Testis (tissue), 3 donors: ENCODE measurements around the gene NCAM1. TPM values are rescaled to one million over a fixed set of nuclear protein-coding genes. Genes with fewer than 3 reads are reported as not detected.

ENCODE experiments used
- DNase-seq: peaks from one replicate; pipeline ENCODE4 v3.0.0-alpha.2; 2019
- H3K27ac ChIP-seq, 2 donors: fragments of 200-600 bp; sonication (generic); one replicate each; pipeline ENCODE4 v1.5.1; 2019
- H3K27me3 ChIP-seq: fragments of 200-600 bp; sonication (generic); one replicate; pipeline ENCODE4 v1.5.1; 2019
- H3K36me3 ChIP-seq: fragments of 200-600 bp; sonication (generic); one replicate; pipeline ENCODE4 v1.5.1; 2017; ENCODE audit warnings: low read depth; ENCODE audit errors: missing control alignments
- H3K4me1 ChIP-seq: fragments of 200-600 bp; sonication (generic); one replicate; pipeline ENCODE4 v1.5.1; 2019
- H3K4me3 ChIP-seq, 2 donors: fragments of 200-600 bp; sonication (generic); one replicate each; pipeline ENCODE4 v1.5.1; 2017 to 2019
- H3K9me3 ChIP-seq: fragments of 200-600 bp; sonication (generic); one replicate; pipeline ENCODE4 v1.5.1; 2017
- POLR2A ChIP-seq: fragments of 450-650 bp; IDR thresholded peaks from one replicate; pipeline ENCODE4 v1.6.1; 2017; ENCODE audit warnings: antibody characterized with exemption, mild to moderate bottlenecking, moderate library complexity
- WGBS, 2 donors: methylation state at CpG; one replicate each; pipeline ENCODE4 v1.1.5; 2018; 5-methylcytosine and 5-hydroxymethylcytosine counted together
- intact Hi-C: fragments of 100-400 bp; cut with DNase I; formaldehyde crosslinking; loops from one replicate; pipeline ENCODE4 v1.15.1; 2023; ENCODE audit warnings: low total_unique reads
- polyA plus RNA-seq: library from polyadenylated mRNA; stranded (reverse); fragments of 350-450 nt; fragmentation: Illumina TruSeq; extraction: RNeasy Lipid Tissue Mini Kit (QIAGEN cat#74804); gene quantifications from one replicate; pipeline ENCODE4 v1.2.3, GENCODE V29; 2014; ENCODE audit warnings: low read depth, low replicate concordance; ENCODE audit not compliant: insufficient read depth
- total RNA-seq, 2 donors: library from RNA; depleted of rRNA; stranded (reverse); fragments of >200 nt; gene quantifications; one replicate each; pipeline ENCODE4 v1.2.3, GENCODE V29; 2016
- TF ChIP-seq, protein P1 (sequence below), 3 experiments: fragments of 450-650 bp in 2 of 3; fragments of 200-600 bp in 1 of 3; sonication (generic) in 1 of 3; IDR thresholded peaks; one replicate each; pipeline ENCODE4 v1.5.1; 2016 to 2019; ENCODE audit warnings: antibody characterized with exemption in 3 of 3, mild to moderate bottlenecking in 2 of 3, moderate library complexity in 1 of 3

Gene NCAM1
- total and polyA plus RNA-seq, 3 donors from 2014 or later = 12.3 to 33.3 (median 13.8) TPM

GRCh38 chr11:113315811-113316210, 354.6 kb downstream of the NCAM1 start:
- DNase-seq = no peak
- no peaks in the 10 kb centered on the region for H3K9me3 ChIP-seq
- no peaks in the 10 kb centered on the region for H3K36me3 ChIP-seq
- no peak overlapping the region for H3K4me3 ChIP-seq
- H3K4me1 ChIP-seq = peaks cover 9% of the 10 kb centered on the region
- intact Hi-C loops = no loop called here
- no peaks in the 10 kb centered on the region for H3K27me3 ChIP-seq
- TF ChIP-seq, protein P1, sequence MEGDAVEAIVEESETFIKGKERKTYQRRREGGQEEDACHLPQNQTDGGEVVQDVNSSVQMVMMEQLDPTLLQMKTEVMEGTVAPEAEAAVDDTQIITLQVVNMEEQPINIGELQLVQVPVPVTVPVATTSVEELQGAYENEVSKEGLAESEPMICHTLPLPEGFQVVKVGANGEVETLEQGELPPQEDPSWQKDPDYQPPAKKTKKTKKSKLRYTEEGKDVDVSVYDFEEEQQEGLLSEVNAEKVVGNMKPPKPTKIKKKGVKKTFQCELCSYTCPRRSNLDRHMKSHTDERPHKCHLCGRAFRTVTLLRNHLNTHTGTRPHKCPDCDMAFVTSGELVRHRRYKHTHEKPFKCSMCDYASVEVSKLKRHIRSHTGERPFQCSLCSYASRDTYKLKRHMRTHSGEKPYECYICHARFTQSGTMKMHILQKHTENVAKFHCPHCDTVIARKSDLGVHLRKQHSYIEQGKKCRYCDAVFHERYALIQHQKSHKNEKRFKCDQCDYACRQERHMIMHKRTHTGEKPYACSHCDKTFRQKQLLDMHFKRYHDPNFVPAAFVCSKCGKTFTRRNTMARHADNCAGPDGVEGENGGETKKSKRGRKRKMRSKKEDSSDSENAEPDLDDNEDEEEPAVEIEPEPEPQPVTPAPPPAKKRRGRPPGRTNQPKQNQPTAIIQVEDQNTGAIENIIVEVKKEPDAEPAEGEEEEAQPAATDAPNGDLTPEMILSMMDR (IDR thresholded peaks at IDR 0.05) = no peak
- no peak for TF ChIP-seq POLR2A
- WGBS, 2 donors = 27 to 28% methylated on average over 6 of the region's 6 CpGs
- H3K27ac ChIP-seq = peak overlapping the region in 1 of 2 donors; percentile 82

DNA sequence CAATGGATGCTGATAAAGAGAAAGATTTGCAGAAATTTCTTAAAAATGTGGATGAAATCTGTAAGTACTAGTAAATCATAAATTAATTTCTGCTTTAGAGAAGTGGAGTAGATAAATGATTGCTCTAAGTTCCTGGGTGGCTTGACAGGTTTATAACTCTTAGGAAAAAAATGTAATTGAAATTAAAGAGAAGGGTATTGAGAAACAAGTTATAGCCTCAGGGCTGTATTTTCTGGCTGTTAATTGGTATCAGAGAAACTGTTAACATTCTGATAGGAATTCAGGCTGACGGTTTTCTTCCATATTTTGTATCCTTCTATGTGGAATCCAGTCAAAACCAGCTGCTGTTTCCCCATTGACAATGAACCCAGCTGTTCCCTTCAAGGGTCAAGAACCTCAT, 355.0 kb downstream of the NCAM1 start:
- Histone ChIP-seq H3K9me3 (no peaks in the 10 kb centered on the region), H3K27ac (no peak overlapping the region)

DNA sequence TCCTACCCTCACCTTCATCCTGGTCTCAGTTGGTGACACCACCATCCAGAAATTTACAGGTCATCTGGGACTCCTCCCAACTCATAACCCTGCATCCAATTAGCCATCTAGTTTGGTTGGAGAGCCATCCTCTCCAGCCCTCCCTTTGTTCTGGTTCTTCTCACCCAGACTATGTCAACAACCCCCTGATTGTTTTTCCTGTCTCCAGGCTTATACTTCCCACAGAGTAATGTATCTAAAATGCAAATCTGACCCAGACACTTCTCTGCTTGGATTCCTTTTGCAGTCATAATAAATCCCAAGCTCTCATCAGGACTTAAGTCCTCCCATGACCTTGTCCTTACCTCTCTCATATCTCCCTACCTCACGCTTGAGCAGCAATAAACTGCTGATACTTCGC, 356.1 kb downstream of the NCAM1 start:
- Histone ChIP-seq H3K4me3 (no peak overlapping the region), H3K36me3 (no peaks in the 10 kb centered on the region), H3K4me1 (peaks cover 9% of the 10 kb centered on the region), H3K27me3 (no peaks in the 10 kb centered on the region), H3K27ac (no peak overlapping the region), H3K9me3 (no peaks in the 10 kb centered on the region)
- intact Hi-C loops = no loop called here
- WGBS, 2 donors = 89 to 92% methylated on average over 2 of the region's 2 CpGs
- no peak for TF ChIP-seq POLR2A
- TF ChIP-seq, protein P1 (IDR thresholded peaks at IDR 0.05) = no peak
- no peak for DNase-seq

More for the DNA sequence above, 355.0 kb downstream of the NCAM1 start:
- intact Hi-C loops = no loop called here
- WGBS, 2 donors = 53 to 64% methylated on average over 1 of the region's 1 CpG
- no peaks in the 10 kb centered on the region for H3K36me3 ChIP-seq
- no peak for DNase-seq
- H3K27me3 ChIP-seq = no peaks in the 10 kb centered on the region
- no peak for TF ChIP-seq POLR2A
- TF ChIP-seq, protein P1 (IDR thresholded peaks at IDR 0.05) = no peak
- peaks cover 9% of the 10 kb centered on the region for H3K4me1 ChIP-seq
- H3K4me3 ChIP-seq = no peak overlapping the region

DNA sequence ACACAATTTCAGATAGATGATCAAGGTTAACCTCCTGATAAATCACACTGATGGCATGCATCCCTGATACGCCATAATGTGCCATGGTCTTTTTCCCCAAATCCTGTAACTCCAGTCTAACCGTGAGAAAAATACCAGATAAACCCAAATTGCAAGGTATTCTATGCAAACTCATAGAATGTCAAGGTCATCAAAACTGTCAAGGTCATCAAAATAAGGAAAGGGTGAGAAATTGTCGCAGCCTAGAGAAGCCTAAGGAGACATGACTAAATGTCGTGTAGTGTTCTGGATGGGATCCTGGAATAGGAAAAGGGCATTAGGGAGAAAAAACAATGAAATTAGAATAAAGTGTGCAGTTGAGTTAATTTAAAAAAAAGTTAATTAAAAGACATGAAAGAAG, 357.9 kb downstream of the NCAM1 start:
- no peak for DNase-seq
- Histone ChIP-seq H3K9me3 (no peaks in the 10 kb centered on the region), H3K4me3 (no peak overlapping the region), H3K27ac (no peak overlapping the region), H3K4me1 (peaks cover 9% of the 10 kb centered on the region), H3K36me3 (no peaks in the 10 kb centered on the region), H3K27me3 (no peaks in the 10 kb centered on the region)
- intact Hi-C loops = no loop called here
- TF ChIP-seq, protein P1 (IDR thresholded peaks at IDR 0.05) = no peak
- TF ChIP-seq POLR2A = no peak
- WGBS, 2 donors = 83 to 93% methylated on average over 4 of the region's 4 CpGs

- intact Hi-C loops = no loop called here
- DNase-seq = no peak
- no peak overlapping the region for H3K27ac ChIP-seq
- H3K4me3 ChIP-seq = no peak overlapping the region
- H3K4me1 ChIP-seq = no peaks in the 10 kb centered on the region
- H3K36me3 ChIP-seq = no peaks in the 10 kb centered on the region
- TF ChIP-seq, protein P1 (IDR thresholded peaks at IDR 0.05) = no peak
- no peak for TF ChIP-seq POLR2A
- no peaks in the 10 kb centered on the region for H3K27me3 ChIP-seq
- H3K9me3 ChIP-seq = no peaks in the 10 kb centered on the region
- WGBS, 2 donors = 57 to 80% methylated on average over 4 of the region's 4 CpGs
Measured at GRCh38 chr11:113322158-113322557, 360.9 kb downstream of the NCAM1 start.
